ENCODE measurements around the gene GHR.

GRCh38 chr5:42655982-42656650 is 232.9 kb downstream of the GHR start:
- TF ChIP-seq CREB5 (CRISPR knock-in tag; IDR thresholded peaks at IDR 0.05; ENCODE audit: low read depth) (no peak), ZNF70 (CRISPR knock-in tag; IDR thresholded peaks at IDR 0.05) (no peak), TSHZ2 (CRISPR knock-in tag; IDR thresholded peaks at IDR 0.05) (no peak), TOX (CRISPR knock-in tag; IDR thresholded peaks at IDR 0.05; ENCODE audit: borderline replicate concordance) (no peak), ZFP30 (CRISPR knock-in tag; IDR thresholded peaks at IDR 0.05) (no peak), RARB (CRISPR knock-in tag; IDR thresholded peaks at IDR 0.05) (no peak), PATZ1 (CRISPR knock-in tag; IDR thresholded peaks at IDR 0.05; ENCODE audit: borderline replicate concordance) (no peak), POU6F1 (CRISPR knock-in tag; IDR thresholded peaks at IDR 0.05; ENCODE audit: borderline replicate concordance, low read depth) (no peak), ZC3H10 (CRISPR knock-in tag; IDR thresholded peaks at IDR 0.05) (no peak)
